ENCODE data around the gene LIN7A. TPM values are rescaled to one million over a fixed set of nuclear protein-coding genes. Genes with fewer than 3 reads are reported as not detected.

The LIN7A gene
- total and polyA plus RNA-seq, 2 of the 8 experiments (the other 6 are each of a cell fraction or from before 2014, with no cell fraction given) = 5.8 to 22.0 TPM

GRCh38 chr12:80815351-80815750, 122.4 kb downstream of the LIN7A start:
- Histone ChIP-seq H3K4me3 (ENCODE audit: extremely low read depth in 1 of 4, insufficient read depth in 2 of 4, low read depth in 3 of 4, low read length in 4 of 4) (no peak overlapping the region), H3K27me3 (replicated peaks in 1 of 4; ENCODE audit: control insufficient read depth in 3 of 4, extremely low read depth in 1 of 4, insufficient read depth in 3 of 4, low read length in 3 of 4) (no peaks in the 10 kb centered on the region), H3K23me2 (ENCODE audit: low read depth, low read length) (no peaks in the 10 kb centered on the region), H2BK20ac (ENCODE audit: low read length) (no peak overlapping the region), H3K4me2 (ENCODE audit: insufficient read depth in 1 of 2, low read depth in 2 of 2, low read length in 2 of 2) (no peak overlapping the region), H3K79me2 (ENCODE audit: control insufficient read depth in 1 of 2, insufficient read depth in 2 of 2, low read length in 2 of 2) (no peaks in the 10 kb centered on the region), H2AK5ac (ENCODE audit: low read depth, low read length) (no peak overlapping the region), H2BK120ac (replicated peaks; ENCODE audit: low read depth, low read length) (no peak overlapping the region), H3K4ac (replicated peaks; ENCODE audit: insufficient read length, low read depth, low read length) (no peak overlapping the region), H3K9me3 (ENCODE audit: insufficient read depth in 2 of 2, low read depth in 1 of 2, low read length in 1 of 2) (no peaks in the 10 kb centered on the region), H4K5ac (ENCODE audit: insufficient read length, low read depth, low read length) (no peak overlapping the region), H3K23ac (ENCODE audit: insufficient read length) (no peak overlapping the region), H2BK15ac (ENCODE audit: low read length) (no peak overlapping the region), H2AFZ (ENCODE audit: low read length) (no peak overlapping the region), H4K91ac (replicated peaks; ENCODE audit: insufficient read length, low read length) (no peak overlapping the region), H4K20me1 (replicated peaks in 1 of 2; ENCODE audit: control insufficient read depth in 1 of 2, insufficient read depth in 2 of 2, low read length in 2 of 2) (no peaks in the 10 kb centered on the region), H3K18ac (ENCODE audit: extremely low read depth, low read length) (no peak overlapping the region), H2BK5ac (ENCODE audit: low read depth, low read length) (no peak overlapping the region), H3K27ac (ENCODE audit: low read depth, low read length) (no peak overlapping the region), H3K4me1 (replicated peaks in 1 of 4; ENCODE audit: control insufficient read depth in 3 of 4, insufficient read depth in 4 of 4, low read length in 3 of 4) (peaks cover 0 to under 1% (median 0%) of the 10 kb centered on the region in 4 experiments; a peak in 1 of 7 replicates), H3K79me1 (ENCODE audit: low read depth, low read length) (no peaks in the 10 kb centered on the region), H3K56ac (replicated peaks; ENCODE audit: insufficient read length, low read depth, low read length) (no peak overlapping the region), H3K36me3 (ENCODE audit: control insufficient read depth in 2 of 4, insufficient read depth in 4 of 4, low read length in 3 of 4) (peaks cover 0 to 7% (median 1%) of the 10 kb centered on the region in 4 experiments; a peak in 2 of 8 replicates), H4K8ac (ENCODE audit: extremely low read depth, insufficient read depth, low read length) (no peak overlapping the region), H3K9ac (replicated peaks in 1 of 4; ENCODE audit: extremely low read depth in 1 of 4, low read depth in 3 of 4, low read length in 3 of 4) (no peak overlapping the region), H2BK12ac (ENCODE audit: low read depth, low read length) (no peak overlapping the region), H3K14ac (ENCODE audit: insufficient read length) (no peak overlapping the region)
- ChIA-PET CTCF (ENCODE audit: partially characterized antibody) (interaction anchor here (1.1 kb wide), 1 partner anchor 8 kb away, joined by 3 read pairs; no protein-coding TSS in a partner anchor), POLR2A (ENCODE audit: partially characterized antibody) (no interaction called here)
- DNase-seq (ENCODE audit: low read depth in 1 of 2, low spot score in 2 of 2) (no peak), FAIRE-seq (no peak)
- no peak for TF ChIP-seq ASH2L (IDR thresholded peaks at IDR 0.05; ENCODE audit: low read length)
- TF ChIP-seq SAP30 (IDR thresholded peaks at IDR 0.05; ENCODE audit: insufficient read depth, insufficient replicate concordance, low read length) = no peak
- TF ChIP-seq ATF2 (IDR thresholded peaks at IDR 0.05; ENCODE audit: low read length) = no peak
- no peak for TF ChIP-seq CTBP2 (IDR thresholded peaks at IDR 0.05; ENCODE audit: borderline replicate concordance, insufficient read depth, insufficient read length, low read length)
- no peak for TF ChIP-seq EZH2 (IDR thresholded peaks at IDR 0.05; ENCODE audit: low read depth, low read length, severe bottlenecking)
- no peak for TF ChIP-seq CBX8 (IDR thresholded peaks at IDR 0.05; ENCODE audit: borderline replicate concordance, low read depth, low read length)
